Right lobe of liver (tissue), 6 donors: ENCODE measurements around the gene CPT1A. TPM values are rescaled to one million over a fixed set of nuclear protein-coding genes. Genes with fewer than 3 reads are reported as not detected.
"Not testable (repeated sequence)": the region's sequence is repeated elsewhere in the genome, so short reads cannot be mapped to it uniquely, and the experiment has no call there.

Source experiments
- ATAC-seq, 4 donors: fragments of 200-7000 bp; cut with Tn5 transposase; one replicate each; pipeline ENCODE4 v1.9.1; 2020; ENCODE audit warnings: mild to moderate bottlenecking in 4 of 4, moderate library complexity in 4 of 4
- DNase-seq, 3 donors: peaks; one replicate each; pipeline ENCODE4 v3.0.0-alpha.2; 2020
- H3K27ac ChIP-seq, 3 donors: fragments of 200-600 bp; one replicate each; pipeline ENCODE4 v1.8.0; 2022
- H3K27me3 ChIP-seq, 2 donors: fragments of 200-600 bp; one replicate each; pipeline ENCODE4 v1.8.0; 2022
- H3K36me3 ChIP-seq, 4 donors: fragments of 200-600 bp; sonication (generic) in 1 of 4; one replicate each; pipeline versions ENCODE4 v1.5.1 to v1.8.0; 2017 to 2022; ENCODE audit warnings: control low read depth in 1 of 4
- H3K4me1 ChIP-seq, 4 donors: fragments of 200-600 bp; sonication (generic) in 1 of 4; one replicate each; pipeline versions ENCODE4 v1.5.1 to v1.8.0; 2017 to 2022; ENCODE audit warnings: control low read depth in 1 of 4
- H3K4me3 ChIP-seq, 3 donors: fragments of 200-600 bp; one replicate each; pipeline ENCODE4 v1.8.0; 2022
- H3K9me3 ChIP-seq, 4 donors: fragments of 200-600 bp; sonication (generic) in 1 of 4; one replicate each; pipeline versions ENCODE4 v1.5.1 to v1.8.0; 2017 to 2022; ENCODE audit warnings: control low read depth in 1 of 4
- CTCF ChIP-seq, 4 donors: fragments of 200-600 bp in 3 of 4; fragments of 450-650 bp in 1 of 4; IDR thresholded peaks; one replicate each; pipeline versions ENCODE4 v1.5.1 to v1.8.0; 2016 to 2022; ENCODE audit warnings: antibody characterized with exemption in 4 of 4, mild to moderate bottlenecking in 2 of 4
- POLR2A ChIP-seq: fragments of 450-650 bp; IDR thresholded peaks from one replicate; pipeline ENCODE4 v1.6.1; 2017; ENCODE audit warnings: antibody characterized with exemption, mild to moderate bottlenecking
- WGBS: methylation state at CpG from one replicate; pipeline ENCODE4 v1.1.6; 2018; ENCODE audit warnings: low coverage, low lambda C conversion rate; ENCODE audit not compliant: insufficient coverage; ENCODE audit errors: missing lambda C conversion rate; 5-methylcytosine and 5-hydroxymethylcytosine counted together
- intact Hi-C, 2 donors: fragments of 100-400 bp; cut with DNase I; formaldehyde crosslinking; loops; one replicate each; pipeline versions ENCODE4 v1.11.2 to v1.14.1; 2022
- long read RNA-seq: library from polyadenylated mRNA; unstranded; transcript quantifications from one replicate; pipeline ENCODE4 v2.0.0, GENCODE V29; 2019
- total RNA-seq, 6 experiments: library from RNA; depleted of rRNA in 2 of 6; stranded (reverse); fragments of >200 nt in 2 of 6; fragmentation: NEBNext Ultra II Directional in 3 of 6; extraction: Animal tissue kit (Norgen Biotek cat#: 25700) in 3 of 6; gene quantifications; one replicate each; pipeline versions ENCODE4 v1.1.0 to v1.2.4, GENCODE V29; 2016 to 2023
- donor health status: DM: no; HTN: yes; CAD: no.
- donor health status: DM: no; HTN: no; CAD: no.
- donor health status: DM: no; HTN: no; CAD: no.
- donor health status: DM: no; HTN: yes; CAD: no.
- donor health status: DM: no; HTN: yes; CAD: no.

CPT1A gene
- total RNA-seq = 100 to 1,000 TPM in 3 of 6 experiments, 10 to 100 TPM in 3; 30.5 to 152 (median 90.8) TPM
- long read RNA-seq, partial matches to known transcripts = 0 of 1 reads
- long read RNA-seq, other reads (novel, unspliced or antisense) = 1 of 1 reads

GRCh38 chr11:68841718-68842426 is at the start of gene CPT1A:
TSS of gene CPT1A (minus strand) at chr11:68841916. CDS start at chr11:68815474, 26,442 bp downstream.
- Histone ChIP-seq H3K27ac (peak within 1 kb of the TSS; percentile 87 to 95 (median 92)), H3K27me3 (no peaks in the 10 kb centered on the region), H3K36me3 (no peaks in the 10 kb centered on the region), H3K4me3 (peak within 1 kb of the TSS; percentile 79 to 94 (median 85)), H3K4me1 (peaks cover 0 to 74% (median 24%) of the 10 kb centered on the region in 4 donors), H3K9me3 (no peaks in the 10 kb centered on the region)
- intact Hi-C loops = no loop called here
- WGBS = 35% methylated on average over 16 of the region's 82 CpGs
- TF ChIP-seq POLR2A = peak; percentile 84
- no peak for TF ChIP-seq CTCF (IDR thresholded peaks at IDR 0.05)
- peak; percentile 88 to 89 (median 88) for DNase-seq
- ATAC-seq = peak; percentile 23 to 39 (median 26)

- peak; percentile 89 to 94 (median 92) for ATAC-seq
- Histone ChIP-seq H3K4me1 (peaks cover 0 to 7% (median 1%) of the 10 kb centered on the region in 4 donors), H3K4me3 (no peak overlapping the region), H3K9me3 (no peaks in the 10 kb centered on the region), H3K27me3 (no peaks in the 10 kb centered on the region), H3K27ac (peak overlapping the region; percentile 43 to 71 (median 65)), H3K36me3 (peaks cover 0 to 29% (median 2%) of the 10 kb centered on the region in 4 donors)
- intact Hi-C loops = no loop called here
- DNase-seq = peak in 2 of 3 donors; percentile 74 to 90
- no peak for TF ChIP-seq POLR2A
- TF ChIP-seq CTCF (IDR thresholded peaks at IDR 0.05) = no peak
- 44% methylated on average over 4 of the region's 17 CpGs for WGBS
Measured at GRCh38 chr11:68890490-68891231, 48.9 kb upstream of the CPT1A start.

- Histone ChIP-seq H3K27ac (peak overlapping the region; percentile 23 to 65 (median 43)), H3K4me3 (no peak overlapping the region), H3K9me3 (no peaks in the 10 kb centered on the region), H3K27me3 (no peaks in the 10 kb centered on the region), H3K4me1 (peaks cover 0 to 7% (median 1%) of the 10 kb centered on the region in 4 donors), H3K36me3 (peaks cover 0 to 24% (median 2%) of the 10 kb centered on the region in 4 donors)
- WGBS = 77% methylated on average over 9 of the region's 18 CpGs
- ATAC-seq = peak in 2 of 4 donors; percentile 31 to 33
- TF ChIP-seq POLR2A (no peak), CTCF (IDR thresholded peaks at IDR 0.05) (peak in 1 of 4 donors; percentile 25)
- DNase-seq = no peak
- intact Hi-C loops = no loop called here
Measured at GRCh38 chr11:68889948-68890446, 48.3 kb upstream of the CPT1A start.

GRCh38 chr11:68884827-68885226 is 43.1 kb upstream of the CPT1A start:
- WGBS = 86% methylated on average over 14 of the region's 15 CpGs
- intact Hi-C loops, H3K4me3 ChIP-seq, H3K36me3 ChIP-seq, ATAC-seq, H3K4me1 ChIP-seq, DNase-seq, H3K9me3 ChIP-seq, H3K27me3 ChIP-seq, H3K27ac ChIP-seq: not testable (repeated sequence)
